ENCODE results near the gene OR1N2. TPM values are rescaled to one million over a fixed set of nuclear protein-coding genes. Genes with fewer than 3 reads are reported as not detected.
"Not testable (repeated sequence)": the region's sequence is repeated elsewhere in the genome, so short reads cannot be mapped to it uniquely, and the experiment has no call there.

OR1N2 gene
- total RNA-seq, 1 experiment from 2014 or later, result not detected

GRCh38 chr9:122579874-122580273 lies 27.0 kb downstream of the OR1N2 start:
- Histone ChIP-seq H2AFZ (ENCODE audit: low read length) (no peak overlapping the region), H3K9me3 (ENCODE audit: low read length) (no peaks in the 10 kb centered on the region), H3K4me2 (ENCODE audit: low read length) (0 out of 2 replicates have a peak overlapping the region, but pooled peaks have one; percentile 20), H3K4me1 (ENCODE audit: insufficient read depth, low read length) (peaks cover 10% of the 10 kb centered on the region), H3K36me3 (ENCODE audit: low read depth, low read length) (no peaks in the 10 kb centered on the region), H3K79me2 (ENCODE audit: low read length) (no peaks in the 10 kb centered on the region), H3K27me3 (ENCODE audit: low read length) (no peaks in the 10 kb centered on the region), H3K9me2 (replicated peaks; ENCODE audit: low read length) (no peaks in the 10 kb centered on the region), H3K27ac (ENCODE audit: low read length) (no peak overlapping the region), H3K9ac (ENCODE audit: low read length) (no peak overlapping the region), H3F3A (ENCODE audit: low read length, unreplicated experiment) (no peaks in the 10 kb centered on the region), H3K4me3 (ENCODE audit: low read length) (no peak overlapping the region), H4K20me1 (ENCODE audit: low read length) (no peaks in the 10 kb centered on the region)
- no peak for ATAC-seq
- intact Hi-C loops (cut with micrococcal nuclease), result no loop called here
- TF ChIP-seq EZH2 (IDR thresholded peaks at IDR 0.05; ENCODE audit: low read length, unreplicated experiment) (no peak), CTCF (conservative IDR thresholded peaks at IDR 0.05; ENCODE audit: low read depth, low read length) (no peak), EZH2phosphoT487 (IDR thresholded peaks at IDR 0.05; ENCODE audit: borderline replicate concordance, low read length) (no peak)
- POLR2A ChIA-PET (ENCODE audit: unreplicated experiment), result no interaction called here
- no peak for DNase-seq
- CTCF ChIA-PET, result no interaction called here
- no TSS peak for BruUV-seq (replicated peaks)

GRCh38 chr9:122580360-122580759 lies 27.4 kb downstream of the OR1N2 start:
- H3K4me2 ChIP-seq (ENCODE audit: low read length), result 0 out of 2 replicates have a peak overlapping the region, but pooled peaks have one; percentile 20
- TF ChIP-seq EZH2phosphoT487 (IDR thresholded peaks at IDR 0.05; ENCODE audit: borderline replicate concordance, low read length) (no peak), EZH2 (IDR thresholded peaks at IDR 0.05; ENCODE audit: low read length, unreplicated experiment) (no peak), CTCF (conservative IDR thresholded peaks at IDR 0.05; ENCODE audit: low read depth, low read length) (no peak)

GRCh38 chr9:122583284-122583683 lies 30.4 kb downstream of the OR1N2 start, which contains the start of gene OR1L8:
TSS of gene OR1L8 (minus strand) at chr9:122583384. CDS start at chr9:122568477, 14,907 bp downstream.
- BruUV-seq (replicated peaks); H3K27ac ChIP-seq (ENCODE audit: low read length); H3K9me2 ChIP-seq (replicated peaks; ENCODE audit: low read length); H3K9me3 ChIP-seq (ENCODE audit: low read length); H4K20me1 ChIP-seq (ENCODE audit: low read length); H3K4me2 ChIP-seq (ENCODE audit: low read length); POLR2A ChIA-PET (ENCODE audit: unreplicated experiment); intact Hi-C loops (cut with micrococcal nuclease); H3K9ac ChIP-seq (ENCODE audit: low read length); ATAC-seq; H3K36me3 ChIP-seq (ENCODE audit: low read depth, low read length); H3F3A ChIP-seq (ENCODE audit: low read length, unreplicated experiment); DNase-seq; H2AFZ ChIP-seq (ENCODE audit: low read length); H3K27me3 ChIP-seq (ENCODE audit: low read length); H3K4me3 ChIP-seq (ENCODE audit: low read length); H3K79me2 ChIP-seq (ENCODE audit: low read length); CTCF ChIA-PET: not testable (repeated sequence)
- peaks cover 10% of the 10 kb centered on the region for H3K4me1 ChIP-seq (ENCODE audit: insufficient read depth, low read length)

More at GRCh38 chr9:122580360-122580759, 27.4 kb downstream of the OR1N2 start:
- Histone ChIP-seq H3K79me2 (ENCODE audit: low read length) (no peaks in the 10 kb centered on the region), H3K36me3 (ENCODE audit: low read depth, low read length) (no peaks in the 10 kb centered on the region), H3K27ac (ENCODE audit: low read length) (no peak overlapping the region), H3K9ac (ENCODE audit: low read length) (no peak overlapping the region), H3K27me3 (ENCODE audit: low read length) (no peaks in the 10 kb centered on the region), H4K20me1 (ENCODE audit: low read length) (no peaks in the 10 kb centered on the region), H3K9me3 (ENCODE audit: low read length) (no peaks in the 10 kb centered on the region), H2AFZ (ENCODE audit: low read length) (no peak overlapping the region), H3K9me2 (replicated peaks; ENCODE audit: low read length) (no peaks in the 10 kb centered on the region), H3K4me1 (ENCODE audit: insufficient read depth, low read length) (peaks cover 10% of the 10 kb centered on the region), H3F3A (ENCODE audit: low read length, unreplicated experiment) (no peaks in the 10 kb centered on the region), H3K4me3 (ENCODE audit: low read length) (no peak overlapping the region)
- no peak for ATAC-seq
- CTCF ChIA-PET, result no interaction called here
- POLR2A ChIA-PET (ENCODE audit: unreplicated experiment), result no interaction called here
- BruUV-seq (replicated peaks), result no TSS peak
- intact Hi-C loops (cut with micrococcal nuclease), result no loop called here
- peak; percentile 74 for DNase-seq

Other genes with a start within 250 kb of the OR1N2 start
- gene PTGS1, start 182.1 kb upstream of the OR1N2 start, total RNA-seq (2014; rRNA removed), result 0.44 and 0.86 TPM in 2 replicates
- gene OR1J1, start 75.2 kb upstream of the OR1N2 start, total RNA-seq (2014; rRNA removed), result not detected in 2 replicates
- gene OR1J2, start 42.3 kb upstream of the OR1N2 start, total RNA-seq (2014; rRNA removed), result not detected in 2 replicates
- not detected in 2 replicates for gene OR1J4, start 34.0 kb upstream of the OR1N2 start, total RNA-seq (2014; rRNA removed)
- not detected in 2 replicates for gene OR1N1, start 25.8 kb upstream of the OR1N2 start, total RNA-seq (2014; rRNA removed)
- not detected in 2 replicates for gene OR1L8, start 30.3 kb downstream of the OR1N2 start, total RNA-seq (2014; rRNA removed)
- not detected in 2 replicates for gene OR1Q1, start 61.6 kb downstream of the OR1N2 start, total RNA-seq (2014; rRNA removed)
- not detected in 2 replicates for gene OR1B1, start 104.5 kb downstream of the OR1N2 start, total RNA-seq (2014; rRNA removed)
- gene OR1L1, start 108.6 kb downstream of the OR1N2 start, total RNA-seq (2014; rRNA removed), result not detected in 2 replicates
- gene OR1L3, start 122.0 kb downstream of the OR1N2 start, total RNA-seq (2014; rRNA removed), result not detected in 2 replicates
- gene OR1L4, start 170.9 kb downstream of the OR1N2 start, total RNA-seq (2014; rRNA removed), result not detected in 2 replicates
- gene OR1L6, start 189.2 kb downstream of the OR1N2 start, total RNA-seq (2014; rRNA removed), result not detected in 2 replicates
- not detected in 2 replicates for gene OR5C1, start 235.8 kb downstream of the OR1N2 start, total RNA-seq (2014; rRNA removed)
- not detected in 2 replicates for gene OR1K1, start 247.0 kb downstream of the OR1N2 start, total RNA-seq (2014; rRNA removed)